SK-N-SH (cell line): Measurements from ENCODE around the gene KMT2A. TPM values are rescaled to one million over a fixed set of nuclear protein-coding genes. Genes with fewer than 3 reads are reported as not detected.

Experiments used
- CTCF ChIA-PET: fragments of 300-600, 350-600 bp; formaldehyde crosslinking; extraction: SDS; loops from one replicate; lab custom pipeline; 2021; lab: Yijun Ruan, JAX
- POLR2A ChIA-PET: fragments of 350-600 bp; sonication (Branson Sonifier 250); formaldehyde crosslinking; extraction: SDS; loops from one replicate; lab custom pipeline; 2020; ENCODE audit warnings: antibody characterized with exemption, inconsistent platforms; lab: Yijun Ruan, JAX
- DNase-seq: peaks from one replicate; pipeline ENCODE4 v3.0.0; 2012
- H2AFZ ChIP-seq: fragments of 200-600 bp; sonication (generic); 2 replicates; pipeline ENCODE4 v1.8.1; 2016; ENCODE audit warnings: antibody characterized with exemption, mild to moderate bottlenecking, low read depth
- H3F3A ChIP-seq: fragments of 200-600 bp; sonication (generic); replicated peaks from 2 replicates; pipeline ENCODE3; 2016; ENCODE audit warnings: antibody characterized with exemption, mild to moderate bottlenecking; ENCODE audit not compliant: insufficient read depth
- H3K27ac ChIP-seq, 2 experiments: fragments of 200-500 bp in 1 of 2; fragments of 200-600 bp in 1 of 2; sonication (Bioruptor generic) in 1 of 2; sonication (generic), shearing (Covaris generic) in 1 of 2; 2 replicates each; pipeline versions ENCODE4 v1.5.1 to v1.6.1; 2014 to 2016; ENCODE audit warnings: low read depth in 2 of 2, inconsistent platforms in 1 of 2, low read length in 1 of 2, mild to moderate bottlenecking in 1 of 2, mixed read lengths in 1 of 2
- H3K27me3 ChIP-seq: fragments of 200-600 bp; sonication (generic), shearing (Covaris generic); 2 replicates; pipeline ENCODE4 v1.6.1; 2016; ENCODE audit warnings: mixed run types; ENCODE audit not compliant: insufficient read depth
- H3K36me3 ChIP-seq, 2 experiments: fragments of 200-500 bp in 1 of 2; fragments of 200-600 bp in 1 of 2; sonication (Bioruptor generic) in 1 of 2; sonication (generic) in 1 of 2; replicated peaks in 1 of 2; 2 replicates each; pipeline versions ENCODE3 to v1.5.1; 2014 to 2016; ENCODE audit warnings: low read length in 1 of 2, mild to moderate bottlenecking in 1 of 2; ENCODE audit not compliant: insufficient read depth in 2 of 2, control insufficient read depth in 1 of 2
- H3K4me1 ChIP-seq, 2 experiments: fragments of 200-500 bp in 1 of 2; fragments of 200-600 bp in 1 of 2; sonication (Bioruptor generic) in 1 of 2; sonication (generic), shearing (Covaris generic) in 1 of 2; 2 replicates each; pipeline versions ENCODE4 v1.5.1 to v1.6.1; 2014 to 2016; ENCODE audit warnings: low read depth in 1 of 2, low read length in 1 of 2, mixed run types in 1 of 2; ENCODE audit not compliant: insufficient read depth in 2 of 2, control insufficient read depth in 1 of 2
- H3K4me2 ChIP-seq: fragments of 200-600 bp; sonication (generic), shearing (Covaris generic); 2 replicates; pipeline ENCODE4 v1.6.1; 2017; ENCODE audit warnings: mixed run types
- H3K4me3 ChIP-seq, 2 experiments: fragments of 200-500 bp in 1 of 2; fragments of 200-600 bp in 1 of 2; sonication (Bioruptor generic) in 1 of 2; sonication (generic), shearing (Covaris generic) in 1 of 2; 2 replicates each; pipeline versions ENCODE4 v1.5.1 to v1.8.1; 2014 to 2016; ENCODE audit warnings: low read depth in 2 of 2, inconsistent platforms in 1 of 2, low read length in 1 of 2, mild to moderate bottlenecking in 1 of 2, mixed read lengths in 1 of 2, moderate library complexity in 1 of 2
- H3K79me2 ChIP-seq: fragments of 200-600 bp; sonication (generic); 2 replicates; pipeline ENCODE4 v1.8.1; 2017; ENCODE audit warnings: mild to moderate bottlenecking; ENCODE audit not compliant: insufficient read depth
- H3K9ac ChIP-seq: fragments of 200-600 bp; sonication (generic); 2 replicates; pipeline ENCODE4 v1.6.1; 2017; ENCODE audit warnings: mixed run types
- H3K9me2 ChIP-seq: fragments of 200-600 bp; sonication (generic); 2 replicates; pipeline ENCODE4 v1.6.1; 2017; ENCODE audit warnings: mixed run types
- H3K9me3 ChIP-seq: fragments of 200-600 bp; sonication (generic); 2 replicates; pipeline ENCODE4 v1.6.1; 2017; ENCODE audit warnings: mixed run types, mild to moderate bottlenecking, moderate library complexity
- H4K20me1 ChIP-seq: fragments of 200-600 bp; sonication (generic); 2 replicates; pipeline ENCODE4 v1.6.1; 2017; ENCODE audit warnings: mild to moderate bottlenecking, mixed run types; ENCODE audit not compliant: insufficient read depth
- CTCF ChIP-seq: fragments of 200-600 bp; sonication (generic); IDR thresholded peaks from 2 replicates; pipeline ENCODE4 v1.6.1; 2017; ENCODE audit warnings: antibody characterized with exemption, mild to moderate bottlenecking, moderate library complexity
- EZH2phosphoT487 ChIP-seq: fragments of 200-600 bp; sonication (generic); IDR thresholded peaks from 2 replicates; pipeline ENCODE4 v1.6.1; 2017; ENCODE audit warnings: low read depth, mixed run types, mild to moderate bottlenecking, antibody characterized with exemption, moderate library complexity, borderline replicate concordance
- FOSL2 ChIP-seq: IDR thresholded peaks from 2 replicates; pipeline ENCODE4 v1.4.0; 2012; ENCODE audit warnings: low read depth, mild to moderate bottlenecking, moderate library complexity, borderline replicate concordance
- JUND ChIP-seq: IDR thresholded peaks from 2 replicates; pipeline ENCODE4 v1.4.0; 2012
- NFIC ChIP-seq: IDR thresholded peaks from 2 replicates; pipeline ENCODE4 v1.4.0; 2012; ENCODE audit warnings: borderline replicate concordance
- NRF1 ChIP-seq: IDR thresholded peaks from 2 replicates; pipeline ENCODE4 v1.6.1; 2012; ENCODE audit warnings: low read depth, mild to moderate bottlenecking, low read length
- PBX3 ChIP-seq: IDR thresholded peaks from 2 replicates; pipeline ENCODE4; 2012
- RAD21 ChIP-seq: IDR thresholded peaks from 2 replicates; pipeline ENCODE4 v1.6.1; 2012; ENCODE audit warnings: mild to moderate bottlenecking, low read length
- RCOR1 ChIP-seq: fragments of 150-350 bp; IDR thresholded peaks from 2 replicates; pipeline ENCODE4 v1.6.1; 2017; ENCODE audit warnings: antibody characterized with exemption, low read length
- REST ChIP-seq: IDR thresholded peaks from 2 replicates; pipeline ENCODE4 v1.6.1; 2012; ENCODE audit warnings: mild to moderate bottlenecking, low read depth, low read length, moderate library complexity
- RFX5 ChIP-seq: IDR thresholded peaks from 2 replicates; pipeline ENCODE4 v1.6.1; 2012; ENCODE audit warnings: mild to moderate bottlenecking, improper control_type of control experiment, low read length
- TAF1 ChIP-seq: IDR thresholded peaks from 2 replicates; pipeline ENCODE4 v1.6.1; 2012; ENCODE audit warnings: low read depth, mild to moderate bottlenecking, low read length, moderate library complexity, borderline replicate concordance
- TCF12 ChIP-seq: IDR thresholded peaks from 2 replicates; pipeline ENCODE4 v1.4.0; 2012
- TEAD4 ChIP-seq: IDR thresholded peaks from 2 replicates; pipeline ENCODE4 v1.4.0; 2012; ENCODE audit warnings: mild to moderate bottlenecking, borderline replicate concordance; ENCODE audit not compliant: insufficient read depth
- USF1 ChIP-seq: IDR thresholded peaks from 2 replicates; pipeline ENCODE4 v1.4.0; 2012; ENCODE audit warnings: low read depth, borderline replicate concordance
- USF2 ChIP-seq: fragments of 150-350 bp; IDR thresholded peaks from 2 replicates; pipeline ENCODE4 v1.6.1; 2017; ENCODE audit warnings: antibody characterized with exemption, low read length, low read depth, borderline replicate concordance
- ZBTB33 ChIP-seq: IDR thresholded peaks from 2 replicates; pipeline ENCODE4 v1.4.0; 2012; ENCODE audit warnings: low read depth, borderline replicate concordance
- WGBS: methylation state at CpG from one replicate; pipeline ENCODE4 v1.1.6; 2017; ENCODE audit warnings: low lambda C conversion rate; 5-methylcytosine and 5-hydroxymethylcytosine counted together
- polyA plus RNA-seq, 3 experiments: library from polyadenylated mRNA; depleted of rRNA; stranded (reverse); fragments of >200 nt; gene quantifications; 2 replicates each; pipeline ENCODE4 v1.2.3, GENCODE V29; 2012

Gene KMT2A
- polyA plus RNA-seq, 1 of the 3 experiments (the other 2 are of a cell fraction) = 15.7 TPM

GRCh38 chr11:118441770-118442275 is 5.5 kb downstream of the KMT2A start (continued):
- TF ChIP-seq PBX3 = no peak
- no peak for TF ChIP-seq REST

- Histone ChIP-seq H3K9me2 (no peaks in the 10 kb centered on the region), H3K4me2 (0 out of 2 replicates have a peak overlapping the region, but pooled peaks have one; percentile 30), H3K4me3 (no peak overlapping the region), H3F3A (peaks cover 21% of the 10 kb centered on the region), H3K36me3 (peaks cover 21 to 28% of the 10 kb centered on the region in 2 experiments), H3K27ac (no peak overlapping the region), H3K9me3 (no peaks in the 10 kb centered on the region), H4K20me1 (peaks cover 99% of the 10 kb centered on the region), H3K27me3 (no peaks in the 10 kb centered on the region), H3K9ac (no peak overlapping the region), H3K4me1 (peaks cover 24 to 29% of the 10 kb centered on the region in 2 experiments; a peak in 3 of 4 replicates), H3K79me2 (peaks cover 100% of the 10 kb centered on the region), H2AFZ (no peak overlapping the region)
- ChIA-PET CTCF (interaction anchor here (1.1 to 2.6 kb wide), 2 partner anchors 23 to 46 kb away, joined by 3 to 6 read pairs; no protein-coding TSS in a partner anchor), POLR2A (interaction anchor here (1.4 kb wide), 1 partner anchor 10 kb away, joined by 3 read pairs; no protein-coding TSS in a partner anchor)
- TF ChIP-seq ZBTB33 (no peak), TCF12 (no peak), USF2 (no peak), RCOR1 (no peak), RFX5 (no peak), TEAD4 (no peak), TAF1 (no peak), NFIC (no peak), EZH2phosphoT487 (no peak), CTCF (no peak), JUND (no peak), FOSL2 (no peak), RAD21 (no peak), NRF1 (no peak), USF1 (no peak)
- WGBS = 94% methylated on average over 3 of the region's 3 CpGs
- DNase-seq = no peak
Observed at GRCh38 chr11:118442301-118442700, 6.0 kb downstream of the KMT2A start.
